Measurements from ENCODE around the gene CCL16.
"Not testable (repeated sequence)": the region's sequence is repeated elsewhere in the genome, so short reads cannot be mapped to it uniquely, and the experiment has no call there.

Gene CCL16

GRCh38 chr17:35981246-35981645 lies at the start of gene CCL16:
CCL16 (minus strand) TSS chr17:35981497; CDS start chr17:35981420, 77 bp downstream.
- no peak for DNase-seq (ENCODE audit: low read depth, low spot score)

- no peak for DNase-seq (ENCODE audit: low read depth, low spot score)
Measured at GRCh38 chr17:36030956-36031355, 49.7 kb upstream of the CCL16 start.

GRCh38 chr17:36027761-36028160 lies 46.5 kb upstream of the CCL16 start:
- DNase-seq (ENCODE audit: low read depth, low spot score) = no peak

- DNase-seq (ENCODE audit: low read depth, low spot score) = no peak
Measured at GRCh38 chr17:36024106-36024869, 43.0 kb upstream of the CCL16 start.

GRCh38 chr17:36019423-36019822 lies 38.1 kb upstream of the CCL16 start:
- DNase-seq (ENCODE audit: low read depth, low spot score) = no peak

GRCh38 chr17:36017799-36018198 lies 36.5 kb upstream of the CCL16 start, which contains the start of gene CCL23:
CCL23 (minus strand) TSS chr17:36017972; CDS start chr17:36017897, 75 bp downstream.
- DNase-seq (ENCODE audit: low read depth, low spot score) = no peak

- no peak for DNase-seq (ENCODE audit: low read depth, low spot score)
Measured at GRCh38 chr17:36016555-36016954, 35.3 kb upstream of the CCL16 start.

GRCh38 chr17:36015895-36016294 lies 34.6 kb upstream of the CCL16 start:
- DNase-seq (ENCODE audit: low read depth, low spot score) = not testable (repeated sequence)

- no peak for DNase-seq (ENCODE audit: low read depth, low spot score)
Measured at GRCh38 chr17:36014946-36015345, 33.6 kb upstream of the CCL16 start.

- no peak for DNase-seq (ENCODE audit: low read depth, low spot score)
Measured at GRCh38 chr17:36011201-36011600, 29.9 kb upstream of the CCL16 start.

- DNase-seq (ENCODE audit: low read depth, low spot score) = peak; percentile 59
Measured at GRCh38 chr17:36008998-36009665, 27.8 kb upstream of the CCL16 start.

GRCh38 chr17:36004594-36005108 lies 23.4 kb upstream of the CCL16 start:
- DNase-seq (ENCODE audit: low read depth, low spot score) = no peak

- no peak for DNase-seq (ENCODE audit: low read depth, low spot score)
Measured at GRCh38 chr17:36002631-36003030, 21.3 kb upstream of the CCL16 start.

- DNase-seq (ENCODE audit: low read depth, low spot score) = no peak
Measured at GRCh38 chr17:36001862-36002603, 20.7 kb upstream of the CCL16 start.

GRCh38 chr17:36001110-36001771 lies 19.9 kb upstream of the CCL16 start, which contains the start of gene CCL15:
CCL15 (minus strand) TSS chr17:36001553; CDS start chr17:36001492, 61 bp downstream.
- DNase-seq (ENCODE audit: low read depth, low spot score) = no peak

GRCh38 chr17:36000732-36001109 lies 19.4 kb upstream of the CCL16 start:
- no peak for DNase-seq (ENCODE audit: low read depth, low spot score)

- no peak for DNase-seq (ENCODE audit: low read depth, low spot score)
Measured at GRCh38 chr17:35998756-35999155, 17.5 kb upstream of the CCL16 start.

GRCh38 chr17:35998018-35998545 lies 16.8 kb upstream of the CCL16 start:
- no peak for DNase-seq (ENCODE audit: low read depth, low spot score)

- not testable (repeated sequence) for DNase-seq (ENCODE audit: low read depth, low spot score)
Measured at GRCh38 chr17:35995346-35995745, 14.0 kb upstream of the CCL16 start.

GRCh38 chr17:35991075-35991474 lies 9.8 kb upstream of the CCL16 start:
- no peak for DNase-seq (ENCODE audit: low read depth, low spot score)

- no peak for DNase-seq (ENCODE audit: low read depth, low spot score)
Measured at GRCh38 chr17:35988164-35988563, 6.9 kb upstream of the CCL16 start.

All from ELF-1 (cell line).